Panc1 (cell line): Measurements from ENCODE around the gene SMAD7. TPM values are rescaled to one million over a fixed set of nuclear protein-coding genes. Genes with fewer than 3 reads are reported as not detected.

ENCODE experiments used
- ATAC-seq: fragments of 200-7000 bp; cut with Tn5 transposase; 2 replicates; pipeline ENCODE4 v1.9.1; 2020; ENCODE audit warnings: mild to moderate bottlenecking, moderate library complexity
- BruUV-seq: library from RNA; stranded (reverse); fragments of 400-500 nt; replicated peaks from 2 replicates; lab custom pipeline; 2021; lab: Mats Ljungman, UMichigan
- CTCF ChIA-PET: fragments of 300-600 bp; sonication (Branson Sonifier 250); formaldehyde crosslinking; loops from one replicate; lab custom pipeline; 2022; ENCODE audit warnings: antibody characterized with exemption; lab: Charles Lee
- POLR2A ChIA-PET: fragments of 300-600 bp; sonication (Branson Sonifier 250); formaldehyde crosslinking; loops from one replicate; lab custom pipeline; 2022; ENCODE audit warnings: antibody characterized with exemption; lab: Charles Lee
- DNase-seq: peaks from one replicate; pipeline ENCODE4 v3.0.0-alpha.2; 2010; ENCODE audit warnings: low read depth, low spot score
- H3K27ac ChIP-seq: 2 replicates; pipeline ENCODE4 v1.5.1; 2011; ENCODE audit warnings: mild to moderate bottlenecking, low read length, inconsistent platforms
- H3K27me3 ChIP-seq: fragments of 200-500 bp; sonication (Bioruptor generic); 2 replicates; pipeline ENCODE4 v1.6.0; 2014; ENCODE audit warnings: low read length, inconsistent platforms; ENCODE audit not compliant: control insufficient read depth, insufficient read depth
- H3K36me3 ChIP-seq: fragments of 200-500 bp; sonication (Bioruptor generic); 2 replicates; pipeline ENCODE4 v1.5.1; 2014; ENCODE audit warnings: inconsistent platforms, mild to moderate bottlenecking, low read length, moderate library complexity; ENCODE audit not compliant: control insufficient read depth, insufficient read depth
- H3K4me1 ChIP-seq: 2 replicates; pipeline ENCODE4 v1.5.1; 2011; ENCODE audit warnings: inconsistent platforms, mild to moderate bottlenecking, low read length, moderate library complexity; ENCODE audit not compliant: control insufficient read depth, insufficient read depth
- H3K4me3 ChIP-seq, 2 experiments: 2 replicates each; pipeline ENCODE4 v1.5.1; 2011 to 2012; ENCODE audit warnings: low read depth in 2 of 2, low read length in 2 of 2, mild to moderate bottlenecking in 2 of 2, inconsistent platforms in 1 of 2, moderate library complexity in 1 of 2
- H3K9me3 ChIP-seq: fragments of 200-500 bp; sonication (Bioruptor generic); 2 replicates; pipeline ENCODE4 v1.5.1; 2014; ENCODE audit warnings: low read depth, mild to moderate bottlenecking, inconsistent platforms, low read length, moderate library complexity; ENCODE audit not compliant: control insufficient read depth, insufficient read depth
- POLR2AphosphoS5 ChIP-seq: IDR thresholded peaks from 2 replicates; pipeline ENCODE4 v1.6.1; 2012; ENCODE audit warnings: mild to moderate bottlenecking, low read depth, low read length, moderate library complexity
- SIN3A ChIP-seq: IDR thresholded peaks from 2 replicates; pipeline ENCODE4 v1.6.1; 2012; ENCODE audit warnings: low read depth, mild to moderate bottlenecking, low read length, moderate library complexity, borderline replicate concordance; ENCODE audit not compliant: insufficient read depth
- TCF7L2 ChIP-seq: IDR thresholded peaks from 2 replicates; pipeline ENCODE4 v1.6.1; 2011; ENCODE audit warnings: mild to moderate bottlenecking, low read depth, low read length, inconsistent platforms
- in situ Hi-C: cut with HindIII; loops from 2 replicates; pipeline ENCODE4 v1.10.0; 2016; ENCODE audit warnings: low sequenced_read_pairs, low pct_unique_long_range_greater_than_20kb
- intact Hi-C: fragments of 100-400 bp; cut with micrococcal nuclease; formaldehyde crosslinking; loops from one replicate; pipeline ENCODE4 v1.10.0; 2022; ENCODE audit not compliant: unreplicated experiment
- total RNA-seq: library from RNA; stranded (reverse); gene quantifications from one replicate; pipeline ENCODE4 v1.2.1, GENCODE V29; 2021; ENCODE audit not compliant: unreplicated experiment
- TF ChIP-seq, protein P1 (sequence below), 2 experiments: IDR thresholded peaks; 2 replicates each; pipeline ENCODE4 v1.6.1; 2011 to 2012; ENCODE audit warnings: low read depth in 2 of 2, control low read depth in 1 of 2, low read length in 1 of 2, mild to moderate bottlenecking in 1 of 2, moderate library complexity in 1 of 2; ENCODE audit not compliant: insufficient read depth in 1 of 2
- TF ChIP-seq, protein P2 (sequence below): fragments of 450-650 bp; IDR thresholded peaks from 2 replicates; pipeline ENCODE4 v1.5.1; 2017; ENCODE audit warnings: mild to moderate bottlenecking

SMAD7 gene
- total RNA-seq, 1 experiment from 2014 or later: 21.3 TPM

- DNase-seq: no peak
- H3K4me3 ChIP-seq: no peak overlapping the region
- 0 out of 2 replicates have a peak overlapping the region, but pooled peaks have one; percentile 34 for H3K27ac ChIP-seq
- in situ Hi-C loops (no loop called here), intact Hi-C loops (no loop called here)
- H3K27me3 ChIP-seq: no peaks in the 10 kb centered on the region
- no peaks in the 10 kb centered on the region; the same call in 1 of the 2 replicates for H3K36me3 ChIP-seq
- CTCF ChIA-PET: no interaction called here
- POLR2A ChIA-PET: no interaction called here
- no peak for TF ChIP-seq POLR2AphosphoS5
- TF ChIP-seq TCF7L2: no peak
- TF ChIP-seq, protein P1, sequence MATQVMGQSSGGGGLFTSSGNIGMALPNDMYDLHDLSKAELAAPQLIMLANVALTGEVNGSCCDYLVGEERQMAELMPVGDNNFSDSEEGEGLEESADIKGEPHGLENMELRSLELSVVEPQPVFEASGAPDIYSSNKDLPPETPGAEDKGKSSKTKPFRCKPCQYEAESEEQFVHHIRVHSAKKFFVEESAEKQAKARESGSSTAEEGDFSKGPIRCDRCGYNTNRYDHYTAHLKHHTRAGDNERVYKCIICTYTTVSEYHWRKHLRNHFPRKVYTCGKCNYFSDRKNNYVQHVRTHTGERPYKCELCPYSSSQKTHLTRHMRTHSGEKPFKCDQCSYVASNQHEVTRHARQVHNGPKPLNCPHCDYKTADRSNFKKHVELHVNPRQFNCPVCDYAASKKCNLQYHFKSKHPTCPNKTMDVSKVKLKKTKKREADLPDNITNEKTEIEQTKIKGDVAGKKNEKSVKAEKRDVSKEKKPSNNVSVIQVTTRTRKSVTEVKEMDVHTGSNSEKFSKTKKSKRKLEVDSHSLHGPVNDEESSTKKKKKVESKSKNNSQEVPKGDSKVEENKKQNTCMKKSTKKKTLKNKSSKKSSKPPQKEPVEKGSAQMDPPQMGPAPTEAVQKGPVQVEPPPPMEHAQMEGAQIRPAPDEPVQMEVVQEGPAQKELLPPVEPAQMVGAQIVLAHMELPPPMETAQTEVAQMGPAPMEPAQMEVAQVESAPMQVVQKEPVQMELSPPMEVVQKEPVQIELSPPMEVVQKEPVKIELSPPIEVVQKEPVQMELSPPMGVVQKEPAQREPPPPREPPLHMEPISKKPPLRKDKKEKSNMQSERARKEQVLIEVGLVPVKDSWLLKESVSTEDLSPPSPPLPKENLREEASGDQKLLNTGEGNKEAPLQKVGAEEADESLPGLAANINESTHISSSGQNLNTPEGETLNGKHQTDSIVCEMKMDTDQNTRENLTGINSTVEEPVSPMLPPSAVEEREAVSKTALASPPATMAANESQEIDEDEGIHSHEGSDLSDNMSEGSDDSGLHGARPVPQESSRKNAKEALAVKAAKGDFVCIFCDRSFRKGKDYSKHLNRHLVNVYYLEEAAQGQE (IDR thresholded peaks at IDR 0.05; ENCODE audit: insufficient read depth in 1 of 2, low read depth in 2 of 2, low read length in 1 of 2): no peak
- no peak for TF ChIP-seq SIN3A
- no peaks in the 10 kb centered on the region for H3K9me3 ChIP-seq
- BruUV-seq: no TSS peak
- ATAC-seq: no peak
- H3K4me1 ChIP-seq: peaks cover 41% of the 10 kb centered on the region
These were observed 31.2 kb downstream of the SMAD7 start for GRCh38 chr18:48919547-48919946.

- CTCF ChIA-PET: no interaction called here
- Histone ChIP-seq H3K36me3 (no peaks in the 10 kb centered on the region; the same call in 1 of the 2 replicates), H3K9me3 (no peaks in the 10 kb centered on the region), H3K4me1 (peaks cover 39% of the 10 kb centered on the region), H3K4me3 (no peak overlapping the region), H3K27me3 (no peaks in the 10 kb centered on the region), H3K27ac (peak overlapping the region; percentile 39; the same call in 1 of the 2 replicates)
- DNase-seq: no peak
- in situ Hi-C loops: no loop called here
- no peak for TF ChIP-seq POLR2AphosphoS5
- TF ChIP-seq, protein P2, sequence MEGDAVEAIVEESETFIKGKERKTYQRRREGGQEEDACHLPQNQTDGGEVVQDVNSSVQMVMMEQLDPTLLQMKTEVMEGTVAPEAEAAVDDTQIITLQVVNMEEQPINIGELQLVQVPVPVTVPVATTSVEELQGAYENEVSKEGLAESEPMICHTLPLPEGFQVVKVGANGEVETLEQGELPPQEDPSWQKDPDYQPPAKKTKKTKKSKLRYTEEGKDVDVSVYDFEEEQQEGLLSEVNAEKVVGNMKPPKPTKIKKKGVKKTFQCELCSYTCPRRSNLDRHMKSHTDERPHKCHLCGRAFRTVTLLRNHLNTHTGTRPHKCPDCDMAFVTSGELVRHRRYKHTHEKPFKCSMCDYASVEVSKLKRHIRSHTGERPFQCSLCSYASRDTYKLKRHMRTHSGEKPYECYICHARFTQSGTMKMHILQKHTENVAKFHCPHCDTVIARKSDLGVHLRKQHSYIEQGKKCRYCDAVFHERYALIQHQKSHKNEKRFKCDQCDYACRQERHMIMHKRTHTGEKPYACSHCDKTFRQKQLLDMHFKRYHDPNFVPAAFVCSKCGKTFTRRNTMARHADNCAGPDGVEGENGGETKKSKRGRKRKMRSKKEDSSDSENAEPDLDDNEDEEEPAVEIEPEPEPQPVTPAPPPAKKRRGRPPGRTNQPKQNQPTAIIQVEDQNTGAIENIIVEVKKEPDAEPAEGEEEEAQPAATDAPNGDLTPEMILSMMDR: no peak
- TF ChIP-seq SIN3A: no peak
- no peak for TF ChIP-seq TCF7L2
- TF ChIP-seq, protein P1 (IDR thresholded peaks at IDR 0.05; ENCODE audit: insufficient read depth in 1 of 2, low read depth in 2 of 2, low read length in 1 of 2): no peak
- intact Hi-C loops: no loop called here
- POLR2A ChIA-PET: no interaction called here
- ATAC-seq: no peak
- BruUV-seq: no TSS peak
These were observed 31.9 kb downstream of the SMAD7 start for GRCh38 chr18:48918660-48919456.
